Prostate gland (tissue), 2 donors: ENCODE measurements around the gene RMND5A. TPM values are rescaled to one million over a fixed set of nuclear protein-coding genes. Genes with fewer than 3 reads are reported as not detected.

Source experiments
- DNase-seq: peaks from one replicate; pipeline ENCODE4 v3.0.0-alpha.2; 2019; ENCODE audit warnings: low spot score
- H3K27ac ChIP-seq, 2 donors: fragments of 200-600 bp; sonication (generic); 2 replicates each; pipeline ENCODE4 v1.5.1; 2017 to 2019
- H3K27me3 ChIP-seq: fragments of 200-600 bp; sonication (generic); replicated peaks from 2 replicates; pipeline ENCODE4 v1.5.1; 2019; ENCODE audit not compliant: insufficient read depth
- H3K36me3 ChIP-seq, 2 donors: fragments of 200-600 bp; sonication (generic); 1 replicate in 1 of 2; 2 replicates in 1 of 2; pipeline versions ENCODE4 v1.5.1 to v1.8.1; 2017 to 2019
- H3K4me1 ChIP-seq: fragments of 200-600 bp; sonication (generic); replicated peaks from 2 replicates; pipeline ENCODE4 v1.5.1; 2019
- H3K4me3 ChIP-seq, 2 donors: fragments of 200-600 bp; sonication (generic); 2 replicates each; pipeline ENCODE4 v1.5.1; 2017 to 2019
- H3K9me3 ChIP-seq: fragments of 200-600 bp; sonication (generic); 2 replicates; pipeline ENCODE4 v1.5.1; 2017
- POLR2A ChIP-seq: fragments of 450-650 bp; IDR thresholded peaks from one replicate; pipeline ENCODE4 v1.6.1; 2016; ENCODE audit warnings: antibody characterized with exemption, mild to moderate bottlenecking
- POLR2AphosphoS5 ChIP-seq: sonication (generic); formaldehyde crosslinking; IDR thresholded peaks from one replicate; pipeline ENCODE4 v1.6.1; 2017; ENCODE audit warnings: antibody characterized with exemption
- WGBS: methylation state at CpG from one replicate; pipeline ENCODE4 v1.1.5; 2018; 5-methylcytosine and 5-hydroxymethylcytosine counted together
- intact Hi-C: fragments of 100-400 bp; cut with DNase I; formaldehyde crosslinking; loops from one replicate; pipeline ENCODE4 v1.14.2; 2022
- total RNA-seq, 2 donors: library from RNA; depleted of rRNA; stranded (reverse); fragments of >200 nt; gene quantifications; one replicate each; pipeline ENCODE4 v1.1.0, GENCODE V29; 2016
- TF ChIP-seq, protein P1 (sequence below), 4 experiments: fragments of 200-600 bp in 2 of 4; fragments of 450-650 bp in 2 of 4; sonication (generic) in 2 of 4; IDR thresholded peaks; 1 replicate in 3 of 4; 2 replicates in 1 of 4; pipeline ENCODE4 v1.5.1; 2016 to 2019; ENCODE audit warnings: antibody characterized with exemption in 4 of 4, mild to moderate bottlenecking in 2 of 4, moderate library complexity in 2 of 4

RMND5A gene
- total RNA-seq, 2 donors from 2014 or later, result 37.1 to 42.9 TPM

DNA sequence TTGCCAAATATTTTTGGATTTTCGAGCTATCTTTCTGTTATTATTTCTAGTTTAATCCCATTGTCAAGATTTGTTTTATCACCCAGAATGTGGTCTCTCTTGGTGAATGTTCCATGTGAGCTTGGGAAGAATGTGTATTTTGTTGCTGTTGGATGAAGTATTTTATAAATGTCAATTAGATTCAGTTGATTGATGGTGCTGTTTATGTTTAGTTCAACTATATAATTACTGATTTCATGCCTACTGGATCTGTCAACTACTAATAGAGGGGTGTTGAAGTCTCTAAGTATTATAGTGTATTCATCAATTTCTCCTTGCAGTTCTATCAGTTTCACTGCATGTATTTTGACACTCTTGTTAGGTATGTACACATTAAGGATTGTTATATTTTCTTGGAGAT is 34.7 kb upstream of the RMND5A start:
- Histone ChIP-seq H3K9me3 (no peaks in the 10 kb centered on the region), H3K27me3 (no peaks in the 10 kb centered on the region), H3K4me1 (no peaks in the 10 kb centered on the region), H3K36me3 (no peaks in the 10 kb centered on the region), H3K27ac (no peak overlapping the region), H3K4me3 (no peak overlapping the region)
- TF ChIP-seq, protein P1, sequence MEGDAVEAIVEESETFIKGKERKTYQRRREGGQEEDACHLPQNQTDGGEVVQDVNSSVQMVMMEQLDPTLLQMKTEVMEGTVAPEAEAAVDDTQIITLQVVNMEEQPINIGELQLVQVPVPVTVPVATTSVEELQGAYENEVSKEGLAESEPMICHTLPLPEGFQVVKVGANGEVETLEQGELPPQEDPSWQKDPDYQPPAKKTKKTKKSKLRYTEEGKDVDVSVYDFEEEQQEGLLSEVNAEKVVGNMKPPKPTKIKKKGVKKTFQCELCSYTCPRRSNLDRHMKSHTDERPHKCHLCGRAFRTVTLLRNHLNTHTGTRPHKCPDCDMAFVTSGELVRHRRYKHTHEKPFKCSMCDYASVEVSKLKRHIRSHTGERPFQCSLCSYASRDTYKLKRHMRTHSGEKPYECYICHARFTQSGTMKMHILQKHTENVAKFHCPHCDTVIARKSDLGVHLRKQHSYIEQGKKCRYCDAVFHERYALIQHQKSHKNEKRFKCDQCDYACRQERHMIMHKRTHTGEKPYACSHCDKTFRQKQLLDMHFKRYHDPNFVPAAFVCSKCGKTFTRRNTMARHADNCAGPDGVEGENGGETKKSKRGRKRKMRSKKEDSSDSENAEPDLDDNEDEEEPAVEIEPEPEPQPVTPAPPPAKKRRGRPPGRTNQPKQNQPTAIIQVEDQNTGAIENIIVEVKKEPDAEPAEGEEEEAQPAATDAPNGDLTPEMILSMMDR (IDR thresholded peaks at IDR 0.05), result no peak
- TF ChIP-seq POLR2AphosphoS5 (no peak), POLR2A (no peak)
- 84% methylated on average over 1 of the region's 1 CpG for WGBS
- intact Hi-C loops, result no loop called here
- DNase-seq, result no peak

DNA sequence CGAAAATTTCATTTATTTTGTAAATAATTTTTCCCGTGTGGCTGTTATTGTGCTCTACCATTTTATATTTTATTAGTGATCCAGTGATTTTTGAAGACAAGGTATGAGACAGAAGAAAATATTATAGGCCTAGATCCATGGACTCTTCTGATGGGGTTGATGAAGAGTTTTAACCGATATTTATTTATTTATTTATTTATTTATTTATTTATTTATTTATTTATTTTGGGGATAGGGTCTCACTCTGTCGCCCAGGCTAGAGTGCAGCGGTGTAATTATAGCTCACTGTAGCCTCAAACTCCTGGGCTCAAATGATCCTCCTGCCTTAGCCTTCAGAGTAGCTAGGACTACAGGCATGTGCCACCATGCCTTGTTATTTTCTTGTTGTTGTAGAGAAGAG is 33.6 kb upstream of the RMND5A start:
- H3K9me3 ChIP-seq, result no peaks in the 10 kb centered on the region
- H3K27me3 ChIP-seq, result no peaks in the 10 kb centered on the region
- no peak for DNase-seq
- 95% methylated on average over 5 of the region's 5 CpGs for WGBS
- no peaks in the 10 kb centered on the region for H3K36me3 ChIP-seq
- TF ChIP-seq, protein P1 (IDR thresholded peaks at IDR 0.05), result no peak
- TF ChIP-seq POLR2AphosphoS5 (no peak), POLR2A (no peak)
- intact Hi-C loops, result no loop called here
- H3K4me3 ChIP-seq, result no peak overlapping the region
- H3K27ac ChIP-seq, result no peak overlapping the region
- H3K4me1 ChIP-seq, result no peaks in the 10 kb centered on the region

DNA sequence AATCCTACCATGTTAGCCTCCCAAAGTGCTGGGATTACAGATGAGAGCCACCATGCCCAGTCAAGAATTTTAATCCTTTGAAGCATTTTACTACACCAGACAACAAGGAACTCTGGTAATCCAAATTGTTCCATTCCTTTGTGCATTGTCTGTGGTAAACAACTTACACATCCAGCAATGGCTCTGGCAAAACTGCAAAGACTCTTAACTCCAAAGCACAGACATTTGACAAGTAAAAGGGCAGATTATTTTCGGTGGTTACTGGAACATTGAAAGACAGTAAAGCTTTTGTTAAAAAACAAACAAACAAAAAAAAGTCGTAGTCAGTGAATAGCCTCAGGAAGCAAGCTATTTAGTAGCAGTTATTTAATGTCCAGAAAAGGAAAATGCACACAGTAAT is 33.2 kb upstream of the RMND5A start:
- 37% methylated on average over 2 of the region's 2 CpGs for WGBS
- intact Hi-C loops, result no loop called here
- H3K27me3 ChIP-seq, result no peaks in the 10 kb centered on the region
- no peaks in the 10 kb centered on the region for H3K36me3 ChIP-seq
- no peak overlapping the region for H3K27ac ChIP-seq
- no peak overlapping the region for H3K4me3 ChIP-seq
- DNase-seq, result no peak
- no peaks in the 10 kb centered on the region for H3K4me1 ChIP-seq
- no peaks in the 10 kb centered on the region for H3K9me3 ChIP-seq
- no peak for TF ChIP-seq POLR2AphosphoS5
- TF ChIP-seq, protein P1 (IDR thresholded peaks at IDR 0.05), result no peak
- TF ChIP-seq POLR2A, result no peak

- H3K4me1 ChIP-seq, result no peaks in the 10 kb centered on the region
- H3K4me3 ChIP-seq, result no peak overlapping the region
- H3K9me3 ChIP-seq, result no peaks in the 10 kb centered on the region
- DNase-seq, result no peak
- no peaks in the 10 kb centered on the region for H3K27me3 ChIP-seq
- WGBS, result 93% methylated on average over 9 of the region's 9 CpGs
- H3K36me3 ChIP-seq, result no peaks in the 10 kb centered on the region
- TF ChIP-seq POLR2AphosphoS5, result no peak
- TF ChIP-seq, protein P1 (IDR thresholded peaks at IDR 0.05), result no peak
- TF ChIP-seq POLR2A, result no peak
- intact Hi-C loops, result no loop called here
- no peak overlapping the region for H3K27ac ChIP-seq
Observed at GRCh38 chr2:86695053-86695691, 24.9 kb upstream of the RMND5A start.

DNA sequence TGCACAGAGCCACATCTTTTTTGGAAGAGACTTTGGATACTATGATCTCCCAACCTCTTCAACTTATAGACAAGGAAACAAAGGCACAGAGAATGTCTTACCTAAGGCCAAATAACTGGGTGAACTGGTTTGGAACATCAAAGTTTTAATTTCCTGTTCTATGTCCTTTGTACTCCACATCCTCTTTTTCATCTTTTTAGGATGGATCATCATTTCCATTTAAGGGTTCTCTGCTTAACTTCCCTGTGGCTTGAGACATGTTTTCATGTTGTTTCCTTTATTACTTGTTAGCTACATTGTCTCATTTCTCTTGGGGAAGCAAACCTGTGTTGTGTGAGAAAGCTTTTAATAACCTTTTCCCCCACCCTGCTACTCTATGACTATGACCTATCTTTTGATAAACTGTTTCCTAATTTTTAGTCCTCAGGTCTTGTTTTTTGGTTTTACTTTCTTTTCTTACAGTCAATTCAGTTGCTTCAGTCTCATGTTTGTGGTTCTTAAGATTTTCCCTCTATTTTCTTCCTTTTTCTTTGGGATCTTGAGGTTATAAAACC is 22.5 kb upstream of the RMND5A start:
- H3K9me3 ChIP-seq, result no peaks in the 10 kb centered on the region
- H3K4me3 ChIP-seq, result no peak overlapping the region
- no peaks in the 10 kb centered on the region for H3K4me1 ChIP-seq
- H3K27me3 ChIP-seq, result no peaks in the 10 kb centered on the region
- H3K36me3 ChIP-seq, result no peaks in the 10 kb centered on the region
- no peak for DNase-seq
- no peak for TF ChIP-seq POLR2A
- TF ChIP-seq POLR2AphosphoS5, result no peak
- TF ChIP-seq, protein P1 (IDR thresholded peaks at IDR 0.05), result no peak
- no peak overlapping the region for H3K27ac ChIP-seq
- intact Hi-C loops, result no loop called here
